SK-N-SH treated with all-trans-retinoic acid at 6 μM for 48 hours (cell line): ENCODE results near the gene ZNF358.

Source experiments
- ATAC-seq: fragments of 200-7000 bp; cut with Tn5 transposase; 3 replicates; pipeline ENCODE4 v1.9.1; 2020; ENCODE audit warnings: mild to moderate bottlenecking, moderate library complexity
- ARNTL ChIP-seq: fragments of 450-650 bp; formaldehyde crosslinking; IDR thresholded peaks from 2 replicates; pipeline ENCODE4 v1.5.0; 2020; ENCODE audit warnings: low read depth, mild to moderate bottlenecking, moderate library complexity, borderline replicate concordance
- CREB5 ChIP-seq: fragments of 250-450 bp; sonication (Bioruptor Pico); IDR thresholded peaks from 2 replicates; pipeline ENCODE4 v1.5.1; 2020; ENCODE audit warnings: low read depth, mild to moderate bottlenecking, moderate library complexity
- CSDC2 ChIP-seq: fragments of 250-450 bp; sonication (Bioruptor Pico); IDR thresholded peaks from 2 replicates; pipeline ENCODE4 v1.5.0; 2020; ENCODE audit warnings: mild to moderate bottlenecking, moderate library complexity
- CSRNP3 ChIP-seq: fragments of 250-450 bp; sonication (Bioruptor Pico); IDR thresholded peaks from 2 replicates; pipeline ENCODE4 v1.5.1; 2021; ENCODE audit warnings: mild to moderate bottlenecking, moderate library complexity
- GLIS3 ChIP-seq: fragments of 250-450 bp; sonication (Bioruptor Pico); IDR thresholded peaks from 2 replicates; pipeline ENCODE4 v1.5.0; 2020; ENCODE audit warnings: mild to moderate bottlenecking, moderate library complexity
- ISL1 ChIP-seq: fragments of 250-450 bp; sonication (Bioruptor Pico); IDR thresholded peaks from 2 replicates; pipeline ENCODE4 v2.1.2; 2022; ENCODE audit warnings: mild to moderate bottlenecking, moderate library complexity
- OSR1 ChIP-seq: fragments of 250-450 bp; sonication (Bioruptor Pico); IDR thresholded peaks from 2 replicates; pipeline ENCODE4 v1.8.0; 2022; ENCODE audit warnings: moderate library complexity, mild to moderate bottlenecking, inconsistent platforms
- PATZ1 ChIP-seq: fragments of 250-450 bp; sonication (Bioruptor Pico); IDR thresholded peaks from 2 replicates; pipeline ENCODE4 v1.8.0; 2020; ENCODE audit warnings: mild to moderate bottlenecking, moderate library complexity, borderline replicate concordance
- POU6F1 ChIP-seq: fragments of 250-450 bp; sonication (Bioruptor Pico); IDR thresholded peaks from 2 replicates; pipeline ENCODE4 v1.8.0; 2021; ENCODE audit warnings: low read depth, mild to moderate bottlenecking, moderate library complexity, borderline replicate concordance
- PPARA ChIP-seq: fragments of 250-450 bp; sonication (Bioruptor Pico); IDR thresholded peaks from 2 replicates; pipeline ENCODE4 v1.5.0; 2020; ENCODE audit warnings: mild to moderate bottlenecking, borderline replicate concordance
- RARB ChIP-seq: fragments of 250-450 bp; sonication (Bioruptor Pico); IDR thresholded peaks from 2 replicates; pipeline ENCODE4 v1.8.0; 2021; ENCODE audit warnings: mild to moderate bottlenecking, moderate library complexity
- SNAI2 ChIP-seq: fragments of 250-450 bp; sonication (Bioruptor Pico); IDR thresholded peaks from 2 replicates; pipeline ENCODE4 v1.5.0; 2020; ENCODE audit warnings: mild to moderate bottlenecking, moderate library complexity
- TOX ChIP-seq: fragments of 250-450 bp; sonication (Bioruptor Pico); IDR thresholded peaks from 2 replicates; pipeline ENCODE4 v1.8.0; 2021; ENCODE audit warnings: mild to moderate bottlenecking, moderate library complexity, borderline replicate concordance
- TSHZ2 ChIP-seq: fragments of 250-450 bp; sonication (Bioruptor Pico); IDR thresholded peaks from 2 replicates; pipeline ENCODE4 v1.5.0; 2020; ENCODE audit warnings: mild to moderate bottlenecking, moderate library complexity
- ZC3H10 ChIP-seq: fragments of 250-450 bp; sonication (Bioruptor Pico); IDR thresholded peaks from 2 replicates; pipeline ENCODE4 v1.5.1; 2021; ENCODE audit warnings: mild to moderate bottlenecking, moderate library complexity
- ZFP3 ChIP-seq: fragments of 250-450 bp; sonication (Bioruptor Pico); IDR thresholded peaks from 2 replicates; pipeline ENCODE4 v1.5.0; 2020; ENCODE audit warnings: mild to moderate bottlenecking, moderate library complexity
- ZFP30 ChIP-seq: fragments of 450-650 bp; formaldehyde crosslinking; IDR thresholded peaks from 2 replicates; pipeline ENCODE4 v1.5.0; 2022; ENCODE audit warnings: mild to moderate bottlenecking, moderate library complexity
- ZNF565 ChIP-seq: fragments of 450-650 bp; formaldehyde crosslinking; conservative IDR thresholded peaks from 2 replicates; pipeline ENCODE4 v1.5.0; 2020; ENCODE audit warnings: low read depth, mild to moderate bottlenecking, moderate library complexity
- ZNF70 ChIP-seq: fragments of 450-650 bp; formaldehyde crosslinking; IDR thresholded peaks from 2 replicates; pipeline ENCODE4 v1.5.0; 2020; ENCODE audit warnings: mild to moderate bottlenecking, moderate library complexity
- ZNF8 ChIP-seq: fragments of 450-650 bp; formaldehyde crosslinking; IDR thresholded peaks from 2 replicates; pipeline ENCODE4 v1.5.0; 2020; ENCODE audit warnings: mild to moderate bottlenecking, moderate library complexity

ZNF358 gene

GRCh38 chr19:7547159-7547558 lies 31.3 kb downstream of the ZNF358 start:
- TF ChIP-seq OSR1 (no peak), ZC3H10 (CRISPR knock-in tag) (no peak), ISL1 (no peak), RARB (CRISPR knock-in tag) (no peak), POU6F1 (no peak), CREB5 (no peak), CSRNP3 (no peak), ZFP3 (CRISPR knock-in tag) (no peak), SNAI2 (CRISPR knock-in tag) (no peak), ZNF8 (CRISPR knock-in tag) (no peak), CSDC2 (CRISPR knock-in tag) (no peak), TOX (CRISPR knock-in tag) (no peak), GLIS3 (no peak), ZNF565 (CRISPR knock-in tag) (no peak), ZNF70 (no peak), PATZ1 (CRISPR knock-in tag) (no peak), ARNTL (CRISPR knock-in tag) (no peak), TSHZ2 (CRISPR knock-in tag) (no peak), PPARA (CRISPR knock-in tag) (no peak), ZFP30 (CRISPR knock-in tag) (no peak)
- ATAC-seq, result no peak

- ATAC-seq, result no peak
- TF ChIP-seq RARB (CRISPR knock-in tag) (no peak), ZNF70 (no peak), TSHZ2 (CRISPR knock-in tag) (no peak), CREB5 (no peak), SNAI2 (CRISPR knock-in tag) (no peak), POU6F1 (no peak), ZNF565 (CRISPR knock-in tag) (no peak), ZFP30 (CRISPR knock-in tag) (no peak), ZC3H10 (CRISPR knock-in tag) (no peak)
Observed at GRCh38 chr19:7549429-7550148, 33.7 kb downstream of the ZNF358 start.
